T-helper 1 cell treated with Interleukin-12 subunit alpha and Interleukin-12 subunit beta and Interleukin-4 antibody, amounts not matched to agents 30 μg/mL and 1 μg/mL, for 36 hours (primary cell): ENCODE results near the gene CALCR.
"Not testable (repeated sequence)": the region's sequence is repeated elsewhere in the genome, so short reads cannot be mapped to it uniquely, and the experiment has no call there.

ENCODE experiments used
- H3K27ac Mint-ChIP-seq: one replicate; pipeline ENCODE4 v1.8.0; 2021; ENCODE audit warnings: mild to moderate bottlenecking, mixed read lengths
- H3K27me3 Mint-ChIP-seq: one replicate; pipeline ENCODE4 v1.8.0; 2021; ENCODE audit warnings: low read depth, mixed read lengths
- H3K36me3 Mint-ChIP-seq: one replicate; pipeline ENCODE4 v1.8.0; 2021; ENCODE audit warnings: low read depth, mixed read lengths
- H3K4me1 Mint-ChIP-seq: one replicate; pipeline ENCODE4 v1.8.0; 2021; ENCODE audit warnings: low read depth, mixed read lengths
- H3K4me3 Mint-ChIP-seq: one replicate; pipeline ENCODE4 v1.8.0; 2021; ENCODE audit warnings: mild to moderate bottlenecking, moderate library complexity, mixed read lengths
- H3K9me3 Mint-ChIP-seq: one replicate; pipeline ENCODE4 v1.8.0; 2021; ENCODE audit warnings: mixed read lengths

Gene CALCR

GRCh38 chr7:93574646-93575554 lies at the start of gene CALCR:
TSS of gene CALCR (minus strand) at chr7:93574724. CDS start at chr7:93486981, 87,743 bp downstream.
- no peak within 1 kb of the TSS for H3K4me3 Mint-ChIP-seq
- peaks cover 61% of the 10 kb centered on the region for H3K27me3 Mint-ChIP-seq
- H3K4me1 Mint-ChIP-seq = no peaks in the 10 kb centered on the region
- no peaks in the 10 kb centered on the region for H3K9me3 Mint-ChIP-seq
- no peaks in the 10 kb centered on the region for H3K36me3 Mint-ChIP-seq
- H3K27ac Mint-ChIP-seq = no peak within 1 kb of the TSS

- Mint-ChIP-seq H3K4me3 (no peak overlapping the region), H3K27ac (no peak overlapping the region), H3K27me3 (no peaks in the 10 kb centered on the region), H3K4me1 (no peaks in the 10 kb centered on the region), H3K9me3 (no peaks in the 10 kb centered on the region), H3K36me3 (no peaks in the 10 kb centered on the region)
These were observed 49.3 kb upstream of the CALCR start for GRCh38 chr7:93623816-93624215.

GRCh38 chr7:93622036-93623033 lies 47.8 kb upstream of the CALCR start:
- Mint-ChIP-seq H3K4me3 (no peak overlapping the region), H3K27ac (no peak overlapping the region), H3K36me3 (no peaks in the 10 kb centered on the region), H3K27me3 (no peaks in the 10 kb centered on the region), H3K4me1 (no peaks in the 10 kb centered on the region), H3K9me3 (no peaks in the 10 kb centered on the region)

GRCh38 chr7:93620864-93621263 lies 46.3 kb upstream of the CALCR start:
- H3K4me3 Mint-ChIP-seq = no peak overlapping the region

GRCh38 chr7:93620057-93620456 lies 45.5 kb upstream of the CALCR start:
- Mint-ChIP-seq H3K27me3 (no peaks in the 10 kb centered on the region), H3K36me3 (no peaks in the 10 kb centered on the region), H3K9me3 (no peaks in the 10 kb centered on the region), H3K4me3 (no peak overlapping the region), H3K4me1 (no peaks in the 10 kb centered on the region), H3K27ac (no peak overlapping the region)

More at GRCh38 chr7:93620864-93621263, 46.3 kb upstream of the CALCR start:
- Mint-ChIP-seq H3K27ac (no peak overlapping the region), H3K27me3 (no peaks in the 10 kb centered on the region), H3K4me1 (no peaks in the 10 kb centered on the region), H3K36me3 (no peaks in the 10 kb centered on the region), H3K9me3 (no peaks in the 10 kb centered on the region)

GRCh38 chr7:93601363-93601762 lies 26.8 kb upstream of the CALCR start:
- no peaks in the 10 kb centered on the region for H3K27me3 Mint-ChIP-seq
- no peaks in the 10 kb centered on the region for H3K9me3 Mint-ChIP-seq
- no peak overlapping the region for H3K27ac Mint-ChIP-seq
- no peaks in the 10 kb centered on the region for H3K36me3 Mint-ChIP-seq
- no peak overlapping the region for H3K4me3 Mint-ChIP-seq
- no peaks in the 10 kb centered on the region for H3K4me1 Mint-ChIP-seq

- Mint-ChIP-seq H3K27ac (no peak overlapping the region), H3K4me1 (no peaks in the 10 kb centered on the region), H3K27me3 (no peaks in the 10 kb centered on the region), H3K9me3 (no peaks in the 10 kb centered on the region), H3K36me3 (no peaks in the 10 kb centered on the region), H3K4me3 (no peak overlapping the region)
These were observed 19.7 kb upstream of the CALCR start for GRCh38 chr7:93594250-93594649.

GRCh38 chr7:93592588-93593266 lies 18.2 kb upstream of the CALCR start:
- H3K36me3 Mint-ChIP-seq = no peaks in the 10 kb centered on the region
- H3K27ac Mint-ChIP-seq = no peak overlapping the region
- no peak overlapping the region for H3K4me3 Mint-ChIP-seq
- H3K27me3 Mint-ChIP-seq = no peaks in the 10 kb centered on the region
- no peaks in the 10 kb centered on the region for H3K9me3 Mint-ChIP-seq
- no peaks in the 10 kb centered on the region for H3K4me1 Mint-ChIP-seq

GRCh38 chr7:93591224-93592050 lies 16.9 kb upstream of the CALCR start:
- not testable (repeated sequence) for H3K4me3 Mint-ChIP-seq, H3K4me1 Mint-ChIP-seq, H3K36me3 Mint-ChIP-seq, H3K9me3 Mint-ChIP-seq, H3K27me3 Mint-ChIP-seq, H3K27ac Mint-ChIP-seq

- H3K9me3 Mint-ChIP-seq, H3K36me3 Mint-ChIP-seq, H3K4me1 Mint-ChIP-seq, H3K4me3 Mint-ChIP-seq, H3K27me3 Mint-ChIP-seq, H3K27ac Mint-ChIP-seq: not testable (repeated sequence)
These were observed 11.9 kb upstream of the CALCR start for GRCh38 chr7:93586479-93586865.

GRCh38 chr7:93585694-93586478 lies 11.4 kb upstream of the CALCR start:
- not testable (repeated sequence) for H3K9me3 Mint-ChIP-seq, H3K27ac Mint-ChIP-seq, H3K4me1 Mint-ChIP-seq, H3K4me3 Mint-ChIP-seq, H3K36me3 Mint-ChIP-seq, H3K27me3 Mint-ChIP-seq

- H3K27me3 Mint-ChIP-seq = peaks cover 40% of the 10 kb centered on the region
- no peaks in the 10 kb centered on the region for H3K4me1 Mint-ChIP-seq
- no peaks in the 10 kb centered on the region for H3K36me3 Mint-ChIP-seq
- no peak overlapping the region for H3K27ac Mint-ChIP-seq
- H3K4me3 Mint-ChIP-seq = no peak overlapping the region
- no peaks in the 10 kb centered on the region for H3K9me3 Mint-ChIP-seq
These were observed 4.9 kb upstream of the CALCR start for GRCh38 chr7:93579431-93579830.

GRCh38 chr7:93578762-93579161 lies 4.2 kb upstream of the CALCR start:
- Mint-ChIP-seq H3K27me3 (peaks cover 47% of the 10 kb centered on the region), H3K4me1 (no peaks in the 10 kb centered on the region), H3K9me3 (no peaks in the 10 kb centered on the region)

More at GRCh38 chr7:93578762-93579161, 4.2 kb upstream of the CALCR start:
- H3K27ac Mint-ChIP-seq = no peak overlapping the region
- no peaks in the 10 kb centered on the region for H3K36me3 Mint-ChIP-seq
- H3K4me3 Mint-ChIP-seq = no peak overlapping the region
